ENCODE data around the gene HYOU1.

The HYOU1 gene

DNA sequence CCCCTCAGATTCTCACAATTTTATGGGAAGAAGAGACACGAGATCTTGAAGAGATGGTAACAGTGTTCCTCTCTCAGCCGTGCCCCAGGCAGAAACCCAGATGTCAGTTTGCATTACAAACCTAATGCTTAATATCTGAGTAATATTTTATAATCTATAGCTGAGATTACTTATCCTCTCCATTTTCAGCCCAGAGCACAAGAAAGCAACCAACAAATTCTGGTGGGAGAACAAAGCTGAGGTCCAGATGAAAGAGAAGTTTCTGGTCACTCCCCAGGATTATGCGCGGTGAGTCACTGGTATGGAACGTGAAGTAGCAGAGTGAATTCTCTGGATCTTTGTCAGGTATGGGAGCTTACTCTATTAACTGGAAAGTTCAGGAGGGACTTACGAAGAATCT lies 58.2 kb downstream of the HYOU1 start:
- Histone ChIP-seq H2BK120ac (ENCODE audit: low read depth, low read length) (no peak overlapping the region), H3K4me3 (ENCODE audit: low read length in 2 of 2) (peak overlapping the region; percentile 82 to 99), H2AK5ac (ENCODE audit: low read depth, low read length) (no peak overlapping the region), H3K4ac (ENCODE audit: low read length) (no peak overlapping the region), H3K36me3 (replicated peaks in 1 of 2; ENCODE audit: control insufficient read depth in 2 of 2, insufficient read depth in 2 of 2, low read length in 2 of 2) (peaks cover 10 to 47% of the 10 kb centered on the region in 2 donors), H2AFZ (ENCODE audit: low read length) (peak overlapping the region; percentile 89), H3K9me3 (replicated peaks in 1 of 2; ENCODE audit: control insufficient read depth in 2 of 2, insufficient read depth in 1 of 2, low read depth in 1 of 2, low read length in 2 of 2) (peaks cover 2 to 4% of the 10 kb centered on the region in 2 donors), H3K4me1 (ENCODE audit: control insufficient read depth in 2 of 2, insufficient read depth in 1 of 2, low read depth in 1 of 2, low read length in 2 of 2) (peaks cover 10 to 11% of the 10 kb centered on the region in 2 donors), H4K8ac (ENCODE audit: low read depth, low read length) (no peak overlapping the region), H2BK15ac (ENCODE audit: low read length) (peak overlapping the region; percentile 60), H3K9ac (ENCODE audit: low read depth, low read length, poor library complexity) (peak overlapping the region; percentile 99), H3K18ac (ENCODE audit: low read length) (no peak overlapping the region), H3K23ac (ENCODE audit: low read depth, low read length, poor library complexity) (no peak overlapping the region), H2BK12ac (ENCODE audit: low read length) (no peak overlapping the region), H4K91ac (ENCODE audit: low read depth, low read length, poor library complexity) (no peak overlapping the region), H3K79me1 (ENCODE audit: low read depth, low read length) (peaks cover 4% of the 10 kb centered on the region), H3K4me2 (ENCODE audit: insufficient read depth, low read length, poor library complexity, severe bottlenecking) (peak overlapping the region; percentile 88), H3K27ac (replicated peaks; ENCODE audit: low read length) (peak overlapping the region; percentile 61), H3K14ac (ENCODE audit: low read length) (no peak overlapping the region), H2BK5ac (ENCODE audit: low read length) (no peak overlapping the region), H3K27me3 (ENCODE audit: control insufficient read depth in 3 of 3, insufficient read depth in 3 of 3, low read depth in 1 of 3, low read length in 3 of 3) (no peaks in the 10 kb centered on the region)
- DNase-seq (ENCODE audit: low spot score) = no peak
- WGBS, 2 donors (ENCODE audit: extremely low coverage in 2 of 2, insufficient read length in 2 of 2, insufficient replicate concordance in 1 of 2) = no CpG with 5 or more reads among the region's 6 CpGs

DNA sequence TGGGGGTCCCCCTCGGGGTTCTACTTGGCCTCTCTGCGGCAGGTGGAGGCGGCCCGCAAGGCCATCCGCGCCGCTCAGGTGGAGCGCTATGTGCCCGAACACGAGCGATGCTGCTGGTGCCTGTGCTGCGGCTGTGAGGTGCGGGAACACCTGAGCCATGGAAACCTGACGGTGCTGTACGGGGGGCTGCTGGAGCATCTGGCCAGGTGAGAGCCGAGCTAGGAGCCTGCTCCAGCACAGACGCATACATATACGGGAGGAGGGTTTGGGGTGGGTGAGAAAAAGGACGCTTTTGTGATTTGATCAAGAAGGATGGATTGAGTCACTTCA lies 58.7 kb downstream of the HYOU1 start:
- Histone ChIP-seq H2BK120ac (ENCODE audit: low read depth, low read length) (peak overlapping the region; percentile 88), H3K36me3 (replicated peaks in 1 of 2; ENCODE audit: control insufficient read depth in 2 of 2, insufficient read depth in 2 of 2, low read length in 2 of 2) (peaks cover 10 to 44% of the 10 kb centered on the region in 2 donors), H3K23ac (ENCODE audit: low read depth, low read length, poor library complexity) (no peak overlapping the region), H2AFZ (ENCODE audit: low read length) (peak overlapping the region; percentile 89), H3K18ac (ENCODE audit: low read length) (peak overlapping the region; percentile 96), H3K79me1 (ENCODE audit: low read depth, low read length) (peaks cover 4% of the 10 kb centered on the region), H4K8ac (ENCODE audit: low read depth, low read length) (no peak overlapping the region), H3K4me2 (ENCODE audit: insufficient read depth, low read length, poor library complexity, severe bottlenecking) (peak overlapping the region; percentile 88), H3K4ac (ENCODE audit: low read length) (peak overlapping the region; percentile 93), H3K27me3 (ENCODE audit: control insufficient read depth in 3 of 3, insufficient read depth in 3 of 3, low read depth in 1 of 3, low read length in 3 of 3) (no peaks in the 10 kb centered on the region), H2BK15ac (ENCODE audit: low read length) (peak overlapping the region; percentile 60), H3K4me1 (ENCODE audit: control insufficient read depth in 2 of 2, insufficient read depth in 1 of 2, low read depth in 1 of 2, low read length in 2 of 2) (peaks cover 10 to 11% of the 10 kb centered on the region in 2 donors), H2AK5ac (ENCODE audit: low read depth, low read length) (peak overlapping the region; percentile 96), H2BK12ac (ENCODE audit: low read length) (no peak overlapping the region), H3K9ac (ENCODE audit: low read depth, low read length, poor library complexity) (peak overlapping the region; percentile 99), H3K4me3 (ENCODE audit: low read length in 2 of 2) (peak overlapping the region; percentile 82 to 99), H3K14ac (ENCODE audit: low read length) (peak overlapping the region; percentile 100), H2BK5ac (ENCODE audit: low read length) (peak overlapping the region; percentile 67), H3K9me3 (replicated peaks in 1 of 2; ENCODE audit: control insufficient read depth in 2 of 2, insufficient read depth in 1 of 2, low read depth in 1 of 2, low read length in 2 of 2) (peaks cover 2 to 4% of the 10 kb centered on the region in 2 donors), H3K27ac (replicated peaks; ENCODE audit: low read length) (peak overlapping the region; percentile 61), H4K91ac (ENCODE audit: low read depth, low read length, poor library complexity) (peak overlapping the region; percentile 74)
- no peak for DNase-seq (ENCODE audit: low spot score)
- no CpG with 5 or more reads among the region's 19 CpGs for WGBS, 2 donors (ENCODE audit: extremely low coverage in 2 of 2, insufficient read length in 2 of 2, insufficient replicate concordance in 1 of 2)

- H3K9me3 ChIP-seq (replicated peaks in 1 of 2; ENCODE audit: control insufficient read depth in 2 of 2, insufficient read depth in 1 of 2, low read depth in 1 of 2, low read length in 2 of 2) = peaks cover 2 to 5% of the 10 kb centered on the region in 2 donors
- peak within 1 kb of the TSS; percentile 67 for H2BK5ac ChIP-seq (ENCODE audit: low read length)
- peak within 1 kb of the TSS; percentile 74 for H4K91ac ChIP-seq (ENCODE audit: low read depth, low read length, poor library complexity)
- peaks cover 10 to 11% of the 10 kb centered on the region in 2 donors for H3K4me1 ChIP-seq (ENCODE audit: control insufficient read depth in 2 of 2, insufficient read depth in 1 of 2, low read depth in 1 of 2, low read length in 2 of 2)
- H3K4ac ChIP-seq (ENCODE audit: low read length) = peak within 1 kb of the TSS; percentile 93
- no peak within 1 kb of the TSS for H3K23ac ChIP-seq (ENCODE audit: low read depth, low read length, poor library complexity)
- DNase-seq (ENCODE audit: low spot score) = peak; percentile 94
- peaks cover 4% of the 10 kb centered on the region for H3K79me1 ChIP-seq (ENCODE audit: low read depth, low read length)
- WGBS, 2 donors (ENCODE audit: extremely low coverage in 2 of 2, insufficient read length in 2 of 2, insufficient replicate concordance in 1 of 2) = no CpG with 5 or more reads among the region's 54 CpGs
- no peak within 1 kb of the TSS for H4K8ac ChIP-seq (ENCODE audit: low read depth, low read length)
- peak within 1 kb of the TSS; percentile 96 for H3K18ac ChIP-seq (ENCODE audit: low read length)
- peak within 1 kb of the TSS; percentile 82 to 99 for H3K4me3 ChIP-seq (ENCODE audit: low read length in 2 of 2)
- H2AK5ac ChIP-seq (ENCODE audit: low read depth, low read length) = peak within 1 kb of the TSS; percentile 96
- H3K4me2 ChIP-seq (ENCODE audit: insufficient read depth, low read length, poor library complexity, severe bottlenecking) = peak within 1 kb of the TSS; percentile 88
- no peak within 1 kb of the TSS for H2BK12ac ChIP-seq (ENCODE audit: low read length)
- no peaks in the 10 kb centered on the region for H3K27me3 ChIP-seq (ENCODE audit: control insufficient read depth in 3 of 3, insufficient read depth in 3 of 3, low read depth in 1 of 3, low read length in 3 of 3)
- H2BK120ac ChIP-seq (ENCODE audit: low read depth, low read length) = peak within 1 kb of the TSS; percentile 88
- peak within 1 kb of the TSS; percentile 99 for H3K9ac ChIP-seq (ENCODE audit: low read depth, low read length, poor library complexity)
- H3K27ac ChIP-seq (replicated peaks; ENCODE audit: low read length) = peak within 1 kb of the TSS; percentile 61
- H3K14ac ChIP-seq (ENCODE audit: low read length) = peak within 1 kb of the TSS; percentile 100
- H3K36me3 ChIP-seq (replicated peaks in 1 of 2; ENCODE audit: control insufficient read depth in 2 of 2, insufficient read depth in 2 of 2, low read length in 2 of 2) = peaks cover 5 to 39% of the 10 kb centered on the region in 2 donors
- H2BK15ac ChIP-seq (ENCODE audit: low read length) = peak within 1 kb of the TSS; percentile 60
- H2AFZ ChIP-seq (ENCODE audit: low read length) = peak within 1 kb of the TSS; percentile 89
These were observed 59.2 kb downstream of the HYOU1 start, which contains the start of gene CENATAC for GRCh38 chr11:118997627-118998387. TSS of gene CENATAC (plus strand) at chr11:118998138. CDS start at chr11:118998198, 60 bp downstream.

- H2AK5ac ChIP-seq (ENCODE audit: low read depth, low read length) = no peak overlapping the region
- H3K4me2 ChIP-seq (ENCODE audit: insufficient read depth, low read length, poor library complexity, severe bottlenecking) = peak overlapping the region; percentile 87
- peaks cover 10 to 11% of the 10 kb centered on the region in 2 donors for H3K4me1 ChIP-seq (ENCODE audit: control insufficient read depth in 2 of 2, insufficient read depth in 1 of 2, low read depth in 1 of 2, low read length in 2 of 2)
- H4K91ac ChIP-seq (ENCODE audit: low read depth, low read length, poor library complexity) = no peak overlapping the region
- H2AFZ ChIP-seq (ENCODE audit: low read length) = peak overlapping the region; percentile 89
- no peak overlapping the region for H2BK15ac ChIP-seq (ENCODE audit: low read length)
- H3K4ac ChIP-seq (ENCODE audit: low read length) = no peak overlapping the region
- no peak overlapping the region for H2BK120ac ChIP-seq (ENCODE audit: low read depth, low read length)
- no peak overlapping the region for H3K27ac ChIP-seq (replicated peaks; ENCODE audit: low read length)
- peak overlapping the region; percentile 69 for H3K18ac ChIP-seq (ENCODE audit: low read length)
- H3K9ac ChIP-seq (ENCODE audit: low read depth, low read length, poor library complexity) = peak overlapping the region; percentile 79
- H3K23ac ChIP-seq (ENCODE audit: low read depth, low read length, poor library complexity) = no peak overlapping the region
- H3K79me1 ChIP-seq (ENCODE audit: low read depth, low read length) = peaks cover 4% of the 10 kb centered on the region
- peaks cover 5 to 31% of the 10 kb centered on the region in 2 donors for H3K36me3 ChIP-seq (replicated peaks in 1 of 2; ENCODE audit: control insufficient read depth in 2 of 2, insufficient read depth in 2 of 2, low read length in 2 of 2)
- no peak for DNase-seq (ENCODE audit: low spot score)
- peak overlapping the region; percentile 78 to 82 for H3K4me3 ChIP-seq (ENCODE audit: low read length in 2 of 2)
- H2BK5ac ChIP-seq (ENCODE audit: low read length) = no peak overlapping the region
- H3K9me3 ChIP-seq (replicated peaks in 1 of 2; ENCODE audit: control insufficient read depth in 2 of 2, insufficient read depth in 1 of 2, low read depth in 1 of 2, low read length in 2 of 2) = peaks cover 2 to 6% of the 10 kb centered on the region in 2 donors
- H4K8ac ChIP-seq (ENCODE audit: low read depth, low read length) = no peak overlapping the region
- no peaks in the 10 kb centered on the region for H3K27me3 ChIP-seq (ENCODE audit: control insufficient read depth in 3 of 3, insufficient read depth in 3 of 3, low read depth in 1 of 3, low read length in 3 of 3)
- no CpG with 5 or more reads among the region's 22 CpGs for WGBS, 2 donors (ENCODE audit: extremely low coverage in 2 of 2, insufficient read length in 2 of 2, insufficient replicate concordance in 1 of 2)
- no peak overlapping the region for H2BK12ac ChIP-seq (ENCODE audit: low read length)
- H3K14ac ChIP-seq (ENCODE audit: low read length) = no peak overlapping the region
These were observed 59.9 kb downstream of the HYOU1 start for GRCh38 chr11:118996926-118997626.

Measured in neuronal stem cell (in vitro differentiated cells).